NCI-H2107 treated with DMSO at 0.1 percent for 48 hours (cell line): Measurements from ENCODE around the gene PPM1E.
"Not testable (repeated sequence)": the region's sequence is repeated elsewhere in the genome, so short reads cannot be mapped to it uniquely, and the experiment has no call there.

Experiments used
- DNase-seq: peaks from one replicate; lab custom pipeline; 2025; ENCODE audit not compliant: unreplicated experiment; lab: John Stamatoyannopoulos, UW

PPM1E gene

DNA sequence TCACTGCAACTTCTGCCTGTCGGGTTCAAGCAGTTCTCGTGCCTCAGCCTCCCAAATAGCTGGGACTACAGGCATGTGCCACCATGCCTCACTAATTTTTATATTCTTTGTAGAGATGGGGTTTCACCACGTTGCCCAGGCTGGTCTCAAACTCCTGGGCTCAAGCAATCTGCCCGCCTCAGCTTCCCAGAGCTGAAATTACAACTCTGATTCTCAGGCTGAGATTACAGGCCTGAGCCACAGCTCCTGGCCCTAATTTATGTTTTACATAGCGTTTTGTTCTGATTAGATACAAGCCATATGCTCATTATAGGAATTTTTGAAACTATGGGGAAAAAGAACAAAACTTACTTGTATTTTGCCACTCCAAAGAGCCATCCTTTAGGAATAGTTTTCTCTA is 22.8 kb downstream of the PPM1E start:
- DNase-seq, result not testable (repeated sequence)

DNA sequence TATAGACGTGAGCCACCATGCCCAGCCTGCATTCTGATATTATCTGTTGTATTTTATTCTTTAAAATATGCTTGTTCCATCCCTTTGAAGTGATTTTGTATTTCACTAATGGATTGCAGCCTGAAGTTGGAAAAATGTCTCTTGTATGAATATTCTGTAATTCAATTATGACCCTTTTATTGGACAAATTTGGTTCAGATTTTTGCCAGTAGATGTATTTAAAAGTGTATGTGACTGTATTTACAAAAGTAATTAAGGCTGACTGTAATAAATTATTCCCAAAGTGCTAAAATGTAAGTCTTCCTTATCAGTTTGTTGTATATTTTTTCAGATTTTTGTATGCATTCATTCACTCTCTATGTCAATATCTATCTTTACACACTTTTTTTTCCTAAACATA is 23.8 kb downstream of the PPM1E start:
- no peak for DNase-seq

DNA sequence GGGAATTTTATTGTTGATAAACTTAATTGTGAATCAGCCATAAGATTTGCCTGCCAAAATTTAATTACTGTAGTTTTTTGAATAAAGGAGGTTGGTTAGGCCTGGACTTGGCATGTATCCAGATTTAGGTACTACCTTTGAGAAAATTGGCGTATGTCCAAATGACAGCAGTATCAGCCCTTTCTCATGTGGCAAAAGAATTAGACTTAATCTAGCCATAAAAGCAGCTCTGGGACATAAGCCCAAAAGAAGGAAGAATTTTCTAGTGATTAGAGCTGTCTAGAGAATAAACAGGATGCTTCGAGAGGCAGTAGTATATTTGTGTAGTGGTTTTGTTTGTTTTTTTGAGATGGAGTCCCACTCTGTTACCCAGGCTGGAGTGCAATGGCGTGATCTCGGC is 27.7 kb downstream of the PPM1E start:
- DNase-seq, result peak; percentile 56

DNA sequence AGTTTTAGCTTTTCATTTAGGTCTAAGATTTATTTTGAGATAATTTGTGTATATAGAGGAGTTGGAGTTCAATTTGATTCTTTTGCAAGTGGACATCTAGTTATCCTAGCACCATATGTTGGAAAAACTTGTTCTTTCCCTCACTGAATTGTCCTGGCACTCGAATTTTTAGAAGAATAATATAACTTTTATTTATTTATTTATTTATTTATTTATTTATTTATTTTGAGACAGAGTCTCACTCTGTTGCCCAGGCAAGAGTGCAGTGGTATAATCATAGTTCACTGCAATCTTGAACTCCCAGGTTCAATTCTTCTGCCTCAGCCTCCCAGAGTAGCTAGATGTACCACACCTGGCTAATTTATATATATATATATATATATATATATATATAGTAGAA is 29.4 kb downstream of the PPM1E start:
- no peak for DNase-seq

DNA sequence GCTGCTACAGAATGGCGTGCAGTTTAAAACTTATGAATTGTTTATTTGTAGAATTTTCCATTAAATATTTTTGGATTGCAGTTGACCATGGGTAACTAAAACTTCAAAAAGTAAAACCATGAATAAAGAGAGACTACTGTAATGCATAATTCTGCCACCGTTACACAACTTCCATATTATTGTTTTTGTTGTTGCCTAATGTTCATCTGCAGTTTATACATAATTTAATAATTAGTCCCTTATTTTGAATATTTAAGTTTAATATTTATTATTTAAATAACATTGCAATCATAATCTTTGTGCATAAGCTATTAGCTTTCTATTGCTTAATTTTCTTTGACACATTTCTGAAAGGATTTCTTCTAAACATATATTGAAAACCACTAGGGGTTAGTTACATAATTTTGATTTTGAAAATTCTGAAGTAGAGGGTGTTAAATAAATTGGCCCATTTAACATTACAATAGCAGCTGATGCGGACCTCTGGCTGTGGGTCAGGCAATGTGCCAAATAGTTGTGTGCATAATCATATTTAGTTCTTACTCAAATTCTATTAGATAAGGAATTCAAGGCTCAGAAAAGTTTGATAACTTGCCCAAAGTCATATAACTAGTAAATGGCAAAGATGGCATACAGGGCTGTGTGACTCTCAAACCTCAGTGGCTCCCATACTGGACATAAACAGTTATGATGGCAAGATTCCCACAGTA is 31.1 kb downstream of the PPM1E start:
- DNase-seq, result no peak

DNA sequence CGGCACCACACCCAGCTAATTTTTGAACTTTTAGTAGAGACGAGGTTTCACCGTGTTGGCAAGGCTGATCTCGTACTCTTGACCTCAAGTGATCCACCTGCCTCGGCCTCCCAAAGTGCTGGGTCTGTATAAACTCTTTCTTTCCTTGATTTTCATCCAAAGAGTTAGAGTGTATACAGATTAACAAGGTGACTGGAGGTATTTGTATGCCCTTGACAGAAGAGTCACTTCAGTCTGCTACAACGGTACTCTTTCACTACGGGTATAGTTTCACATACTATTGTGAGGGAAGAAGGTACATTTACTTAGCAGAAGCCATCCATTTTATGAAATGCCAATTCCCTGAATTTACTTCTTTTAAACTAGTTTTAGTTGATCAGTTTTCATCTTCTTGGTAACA is 32.5 kb downstream of the PPM1E start:
- no peak for DNase-seq

DNA sequence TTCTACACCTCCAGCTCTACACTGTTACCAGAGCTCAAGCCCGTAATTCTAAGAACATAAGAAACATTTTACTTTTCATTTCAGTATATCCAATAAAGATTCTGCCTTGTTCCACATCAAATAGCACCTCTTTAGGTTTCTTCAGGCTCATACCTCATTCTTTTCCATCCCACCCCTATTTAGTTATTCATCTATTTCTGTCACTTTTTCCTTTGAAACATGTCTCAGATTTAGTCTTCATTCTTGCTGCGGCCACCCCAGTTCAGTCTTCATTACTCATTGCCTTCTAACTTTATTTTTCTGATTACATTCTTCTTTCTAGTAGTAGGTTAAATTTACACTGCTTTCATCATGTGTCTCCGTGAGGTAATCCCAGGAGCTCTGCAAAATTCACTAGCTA is 33.5 kb downstream of the PPM1E start:
- no peak for DNase-seq

DNA sequence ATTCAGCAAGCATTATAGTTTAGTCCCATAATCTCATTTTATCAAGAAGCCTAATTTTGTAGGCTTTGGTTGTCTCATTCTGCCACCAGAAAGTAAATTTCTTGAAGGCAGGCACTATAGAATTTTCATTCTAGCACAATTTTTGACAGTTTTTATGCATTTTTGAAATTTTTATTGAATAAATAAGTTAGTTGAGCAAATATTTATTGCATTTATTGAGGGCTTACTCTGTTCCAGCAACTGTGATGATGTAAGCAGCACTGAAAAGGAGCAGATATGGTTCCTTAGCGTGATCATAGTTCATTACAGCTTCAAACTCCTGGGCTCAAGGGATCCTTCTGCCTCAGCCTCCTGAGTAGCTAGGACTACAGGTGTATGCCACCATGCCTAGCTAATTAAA is 34.2 kb downstream of the PPM1E start:
- no peak for DNase-seq

DNA sequence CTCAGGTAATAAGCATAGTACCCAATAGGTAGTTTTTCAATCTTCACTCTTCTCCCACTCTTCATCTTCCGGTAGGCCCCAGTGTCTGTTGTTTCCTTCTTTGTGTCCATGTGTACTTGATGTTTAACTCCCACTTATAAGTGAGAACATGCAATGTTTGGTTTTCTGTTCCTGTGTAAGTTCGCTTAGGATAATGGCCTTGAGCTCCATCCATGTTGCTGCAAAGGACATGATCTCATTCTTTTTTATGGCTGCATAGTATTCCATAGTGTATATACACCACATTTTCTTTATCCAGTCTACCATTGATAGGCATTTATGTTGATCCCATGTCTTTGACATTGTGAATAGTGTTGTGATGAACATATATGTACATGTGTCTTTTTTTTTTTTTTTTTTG is 38.9 kb downstream of the PPM1E start:
- not testable (repeated sequence) for DNase-seq

DNA sequence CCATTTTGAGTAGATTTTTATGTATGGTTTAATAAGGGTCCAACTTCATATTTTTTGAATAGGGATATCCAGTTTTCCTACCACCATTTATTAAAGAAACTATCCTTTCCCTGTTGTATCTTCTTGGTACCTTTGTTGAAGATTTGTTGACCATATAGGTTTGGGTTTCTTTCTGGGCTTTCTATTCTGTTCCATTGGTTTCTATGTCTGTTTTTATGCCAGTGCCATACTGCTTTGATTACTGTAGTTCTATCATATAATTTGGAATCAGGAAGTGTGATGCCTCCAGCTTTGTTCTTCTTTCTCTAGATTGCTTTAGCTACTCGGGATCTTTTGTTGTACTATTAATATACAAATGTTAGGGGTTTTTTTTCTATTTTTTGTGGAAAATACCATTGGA is 46.5 kb downstream of the PPM1E start:
- DNase-seq, result no peak

DNA sequence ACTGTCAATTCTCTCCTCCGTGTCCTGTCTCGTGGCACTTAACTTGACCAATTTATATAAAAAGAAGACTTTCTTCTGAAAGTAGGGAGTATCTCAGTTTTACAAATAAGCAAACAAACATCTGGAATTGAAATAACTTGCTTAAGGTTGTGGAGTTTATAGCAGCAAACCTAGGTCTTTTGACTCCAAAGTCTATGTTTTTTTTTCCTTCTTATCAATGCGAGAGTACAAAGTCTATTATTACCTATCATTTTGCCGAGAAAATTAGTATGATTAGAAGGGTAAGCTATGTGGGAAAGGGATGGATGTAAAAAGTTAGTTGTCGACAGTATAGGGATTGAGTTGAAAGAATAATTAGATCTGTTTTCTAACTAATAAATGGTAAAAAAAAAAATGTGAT is 50.4 kb downstream of the PPM1E start:
- no peak for DNase-seq

DNA sequence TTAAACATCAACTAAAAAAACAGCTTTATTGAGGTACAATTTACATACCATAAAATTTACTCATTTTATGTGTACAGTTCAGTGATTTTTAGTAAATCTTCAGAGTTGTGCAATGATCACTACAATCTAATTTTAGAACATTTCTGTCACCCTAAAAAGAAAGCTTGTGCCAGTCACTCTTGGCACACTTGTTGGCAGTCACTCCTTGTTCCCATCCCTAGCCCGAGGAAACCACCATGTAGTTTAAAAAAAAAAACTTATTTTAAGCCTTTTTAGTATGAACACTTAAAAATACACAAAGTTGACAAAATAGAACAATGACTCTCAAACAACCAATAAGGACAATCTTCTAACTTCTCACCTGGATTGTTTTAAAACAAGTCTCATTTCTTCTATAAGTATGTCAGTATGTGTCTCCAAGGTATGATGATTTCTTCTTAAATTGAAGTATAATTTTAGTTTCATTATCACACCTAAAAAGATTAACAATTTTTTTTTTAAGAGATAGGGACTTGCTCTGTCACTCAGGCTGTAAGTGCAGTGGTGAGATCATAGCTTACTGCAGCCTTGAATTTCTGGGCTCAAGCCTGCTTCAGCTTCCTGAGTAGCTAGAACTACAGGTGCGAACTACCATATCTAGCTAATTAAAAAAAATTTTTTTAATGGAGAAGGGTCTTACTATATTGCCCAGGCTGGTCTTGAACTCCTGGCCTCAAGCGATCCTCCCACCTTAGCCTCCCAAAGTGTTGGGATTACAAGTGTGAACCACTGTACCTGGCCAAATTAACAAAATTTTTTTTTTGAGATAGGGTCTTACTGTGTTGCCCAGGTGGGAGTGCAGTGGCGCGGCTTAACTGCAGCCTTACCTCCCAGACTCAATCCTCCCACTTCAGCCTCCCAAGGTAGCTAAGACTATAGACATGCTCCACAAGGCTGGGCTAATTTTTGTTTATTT is 53.2 kb downstream of the PPM1E start:
- DNase-seq, result no peak

DNA sequence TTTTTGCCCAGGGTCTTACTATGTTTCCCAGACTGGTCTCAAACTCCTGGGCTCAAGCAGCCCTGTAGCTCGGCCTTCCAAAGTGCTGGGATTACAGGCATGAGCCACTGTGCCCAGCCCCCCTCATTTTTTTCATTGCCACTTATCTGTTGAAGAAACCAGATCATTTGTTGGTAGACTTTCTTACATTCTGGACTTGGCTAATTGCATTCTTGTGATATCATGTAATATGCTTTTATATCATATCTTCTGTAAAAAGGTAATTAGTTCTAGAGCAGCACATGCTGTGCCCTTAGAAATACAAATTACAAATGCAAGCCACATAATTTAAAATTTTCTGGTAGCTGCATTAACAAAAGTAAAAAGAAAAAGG is 53.9 kb downstream of the PPM1E start:
- no peak for DNase-seq

DNA sequence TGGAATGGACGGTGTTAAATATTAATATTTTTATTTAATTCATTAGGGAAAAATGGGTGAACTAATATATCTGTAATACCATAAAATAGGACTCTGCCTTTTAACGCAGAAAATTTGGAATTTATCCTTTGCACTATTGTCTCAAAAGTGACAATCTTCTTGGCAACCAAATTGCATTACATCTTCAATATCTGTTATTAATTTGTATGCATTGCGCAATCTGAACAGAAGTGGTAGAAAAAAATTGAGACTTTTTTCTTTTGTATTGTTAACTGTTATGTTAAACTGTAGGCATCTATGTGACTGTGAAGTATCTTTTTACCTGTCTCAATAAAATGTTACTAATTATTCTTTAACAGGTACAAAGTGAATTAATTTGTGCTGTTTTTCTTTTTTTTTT is 55.6 kb downstream of the PPM1E start:
- no peak for DNase-seq

DNA sequence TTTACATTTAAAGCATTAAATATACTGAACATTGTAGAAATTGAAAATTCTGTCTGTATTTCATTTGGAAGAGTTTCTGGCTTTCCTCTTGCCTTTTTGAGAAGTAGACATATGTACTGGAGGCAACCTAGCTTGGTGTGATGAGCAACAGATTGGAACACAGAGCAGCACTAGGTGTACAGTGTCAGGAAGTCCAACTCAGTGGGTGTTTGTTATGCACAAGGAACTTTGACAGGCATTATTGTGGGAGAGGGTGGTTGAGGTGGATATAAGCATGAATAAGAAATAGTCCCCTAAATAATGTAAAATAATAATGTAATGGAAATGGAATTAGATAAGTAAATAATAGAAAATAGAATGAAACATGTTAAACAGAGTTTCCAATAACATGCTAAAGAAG is 58.1 kb downstream of the PPM1E start:
- DNase-seq, result no peak

DNA sequence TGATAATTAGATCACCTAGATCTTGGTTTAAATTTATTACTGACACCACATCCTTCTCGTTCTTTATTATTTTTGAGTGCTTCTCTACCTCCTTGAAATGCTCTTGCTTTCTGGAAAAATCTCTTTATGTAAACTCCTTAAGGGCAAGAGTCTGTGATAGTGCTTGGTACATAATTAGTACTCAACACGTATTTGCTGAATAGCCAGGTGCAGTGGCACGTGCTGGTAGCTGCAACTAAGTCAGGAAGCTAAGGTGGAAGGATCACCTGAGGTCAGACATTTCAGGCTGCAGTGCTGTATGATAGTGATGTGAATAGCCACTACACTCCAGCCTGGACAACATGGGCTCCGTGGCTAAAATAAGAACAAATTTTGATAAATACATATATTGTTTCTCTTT is 63.0 kb downstream of the PPM1E start:
- no peak for DNase-seq

DNA sequence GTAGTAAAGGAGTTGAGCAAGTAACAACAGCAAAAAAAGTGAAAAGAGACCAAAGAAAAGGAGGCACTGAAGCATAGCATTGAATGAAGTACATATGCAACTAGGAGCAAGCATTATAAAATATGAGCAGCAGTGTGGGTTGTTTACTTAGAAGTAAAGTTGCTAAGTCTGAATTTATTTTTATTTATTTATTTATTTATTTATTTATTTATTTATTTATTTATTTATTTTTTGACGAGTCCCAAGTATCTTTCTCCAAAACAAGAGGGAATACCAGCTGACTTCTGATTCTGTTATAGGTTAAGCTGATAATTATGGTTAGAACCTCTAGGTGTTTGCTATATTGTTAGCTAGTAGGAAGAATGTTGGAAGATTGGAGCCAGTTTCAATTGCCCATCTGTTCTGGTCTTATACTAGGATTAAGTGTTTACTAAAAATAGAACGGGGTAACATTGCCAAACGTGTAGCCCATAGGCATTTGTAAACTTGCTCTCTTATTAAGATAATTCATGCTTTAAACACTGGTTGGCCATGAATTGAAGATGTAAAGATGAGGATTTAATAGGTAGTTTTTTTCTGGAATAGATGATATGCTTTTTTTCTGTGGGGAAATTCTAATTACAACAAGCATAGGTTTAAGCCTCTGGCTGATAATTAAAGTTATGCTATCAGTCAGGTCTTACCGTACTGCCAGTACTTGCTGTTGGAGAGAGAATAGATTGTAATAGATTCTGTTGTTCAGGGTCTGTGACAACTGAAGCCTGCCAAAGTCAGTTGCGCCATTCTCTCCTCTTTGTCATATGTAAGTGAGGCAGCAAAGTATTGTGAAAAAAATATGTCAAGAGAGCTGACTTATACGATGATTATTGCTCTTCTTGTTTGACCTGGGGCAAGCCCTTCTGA is 66.7 kb downstream of the PPM1E start:
- DNase-seq, result peak; percentile 69

DNA sequence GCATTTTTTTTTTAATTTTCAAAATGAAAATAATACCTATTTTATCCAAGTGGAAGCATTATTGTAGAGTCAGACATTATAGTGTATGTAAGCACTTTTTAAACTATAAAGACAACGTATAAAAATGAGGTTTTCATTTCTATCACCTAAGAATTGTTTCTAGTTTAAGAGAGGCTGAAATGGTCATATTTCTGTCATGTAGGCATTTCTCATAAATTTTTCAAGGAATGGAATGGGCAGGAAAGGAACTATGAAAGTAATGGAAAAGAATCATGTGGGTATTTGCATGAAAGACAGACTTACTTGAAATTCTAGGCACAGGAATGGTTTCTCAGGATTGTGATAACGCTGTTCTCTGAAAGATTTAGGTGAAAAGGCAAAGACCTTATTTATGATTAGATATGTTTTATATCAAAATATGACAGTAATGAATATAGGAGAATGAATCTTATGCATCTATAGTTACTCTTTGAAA is 67.4 kb downstream of the PPM1E start:
- no peak for DNase-seq

DNA sequence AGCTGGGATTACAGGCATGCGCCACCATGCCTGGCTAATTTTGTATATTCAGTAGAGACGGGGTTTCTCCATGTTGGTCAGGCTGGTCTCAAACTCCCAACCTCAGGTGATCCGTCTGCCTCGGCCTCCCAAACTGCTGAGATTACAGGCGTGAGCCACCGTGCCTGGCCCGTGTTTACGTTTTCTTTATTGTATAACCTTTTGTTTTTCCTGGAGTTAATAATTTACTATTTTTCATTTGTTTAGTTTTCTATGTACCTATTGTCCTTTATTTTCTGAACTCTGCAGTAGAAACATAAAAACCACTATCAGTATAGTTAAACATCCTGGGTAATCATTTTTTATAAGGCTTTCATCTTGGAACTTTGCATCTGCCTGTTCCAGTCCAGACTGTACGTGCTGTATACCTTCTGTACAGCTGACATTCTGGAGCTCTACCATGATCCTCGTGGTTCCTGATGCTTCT is 73.6 kb downstream of the PPM1E start:
- DNase-seq, result no peak

DNA sequence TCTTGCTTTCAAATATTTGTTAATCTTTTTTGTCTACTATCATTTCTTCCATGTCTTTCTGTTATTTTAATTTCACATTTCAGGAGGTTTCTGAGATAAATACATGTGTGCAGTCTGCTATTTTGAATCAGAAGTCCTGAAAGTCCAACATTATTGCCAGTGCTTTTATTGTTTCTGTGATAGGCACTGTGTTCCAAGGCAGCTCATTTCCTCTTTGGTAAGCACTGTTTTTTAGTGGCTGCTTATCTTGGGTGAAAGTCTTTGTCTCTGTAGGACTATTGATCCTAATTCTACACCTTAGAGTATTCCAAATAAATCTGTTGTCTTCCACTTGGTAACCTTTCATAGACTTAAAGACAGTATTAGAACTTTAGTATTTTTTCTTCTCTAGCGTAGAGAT is 76.1 kb downstream of the PPM1E start:
- DNase-seq, result no peak

DNA sequence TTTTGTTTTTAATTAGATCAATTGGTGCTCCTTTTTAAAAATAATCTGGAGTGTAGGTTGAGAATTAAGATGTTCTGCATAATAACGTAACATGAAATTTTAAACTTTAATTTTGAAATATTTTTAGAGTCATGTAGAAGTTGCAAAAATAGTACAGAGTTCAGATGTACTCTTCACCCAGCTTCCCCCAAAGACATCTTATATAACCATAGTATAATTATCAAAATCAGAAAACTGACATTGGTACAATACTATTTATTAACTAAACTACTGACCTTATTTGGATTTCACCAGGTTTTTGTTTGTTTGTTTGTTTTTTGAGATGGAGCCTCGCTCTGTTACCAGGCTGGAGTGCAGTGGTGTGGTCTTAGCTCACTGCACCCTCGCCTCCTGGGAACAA is 76.9 kb downstream of the PPM1E start:
- DNase-seq, result no peak
